ENCODE data around the gene KLK13.

The KLK13 gene, protein sequence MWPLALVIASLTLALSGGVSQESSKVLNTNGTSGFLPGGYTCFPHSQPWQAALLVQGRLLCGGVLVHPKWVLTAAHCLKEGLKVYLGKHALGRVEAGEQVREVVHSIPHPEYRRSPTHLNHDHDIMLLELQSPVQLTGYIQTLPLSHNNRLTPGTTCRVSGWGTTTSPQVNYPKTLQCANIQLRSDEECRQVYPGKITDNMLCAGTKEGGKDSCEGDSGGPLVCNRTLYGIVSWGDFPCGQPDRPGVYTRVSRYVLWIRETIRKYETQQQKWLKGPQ
- 0 reads per million in 2 donors for total RNA-seq

DNA sequence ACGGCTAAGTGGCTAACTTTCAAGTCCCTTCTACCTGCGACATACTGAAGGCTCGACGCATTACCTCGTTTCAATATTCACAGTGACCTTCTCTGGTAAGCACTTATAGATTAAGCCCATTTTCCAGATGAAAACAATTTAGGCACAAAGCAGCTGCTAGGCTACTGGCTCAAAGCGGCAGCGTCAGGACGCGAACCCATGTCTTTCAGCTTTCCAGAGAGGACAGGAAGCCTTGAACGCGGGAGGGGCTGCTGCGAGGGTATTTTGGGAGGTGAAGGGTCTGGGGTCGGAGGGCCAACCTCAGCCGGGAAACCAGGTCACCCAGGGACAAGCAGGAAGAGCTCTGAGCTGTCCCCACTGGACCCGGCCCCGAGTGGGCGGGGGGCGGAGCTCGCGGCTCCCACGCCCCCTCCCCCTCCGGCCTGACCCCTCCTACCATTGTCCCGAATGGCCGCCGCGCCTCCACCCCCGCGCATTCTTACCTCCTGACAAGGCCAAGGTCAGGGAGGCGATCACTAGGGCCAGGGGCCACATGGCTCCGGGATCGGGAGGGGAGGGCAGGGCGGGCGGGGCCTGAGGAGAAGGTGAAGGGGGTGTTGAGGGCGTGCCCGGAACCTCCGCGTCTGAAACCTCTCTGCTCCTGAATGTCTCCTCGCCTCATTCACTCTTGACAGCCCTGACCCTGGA is at the start of gene KLK13:
Gene KLK13, minus strand, starts transcription at position 559 of the 687 bp plus-strand sequence. Its CDS starts 25 bp downstream, at position 534.
- DNase-seq, result no peak

DNA sequence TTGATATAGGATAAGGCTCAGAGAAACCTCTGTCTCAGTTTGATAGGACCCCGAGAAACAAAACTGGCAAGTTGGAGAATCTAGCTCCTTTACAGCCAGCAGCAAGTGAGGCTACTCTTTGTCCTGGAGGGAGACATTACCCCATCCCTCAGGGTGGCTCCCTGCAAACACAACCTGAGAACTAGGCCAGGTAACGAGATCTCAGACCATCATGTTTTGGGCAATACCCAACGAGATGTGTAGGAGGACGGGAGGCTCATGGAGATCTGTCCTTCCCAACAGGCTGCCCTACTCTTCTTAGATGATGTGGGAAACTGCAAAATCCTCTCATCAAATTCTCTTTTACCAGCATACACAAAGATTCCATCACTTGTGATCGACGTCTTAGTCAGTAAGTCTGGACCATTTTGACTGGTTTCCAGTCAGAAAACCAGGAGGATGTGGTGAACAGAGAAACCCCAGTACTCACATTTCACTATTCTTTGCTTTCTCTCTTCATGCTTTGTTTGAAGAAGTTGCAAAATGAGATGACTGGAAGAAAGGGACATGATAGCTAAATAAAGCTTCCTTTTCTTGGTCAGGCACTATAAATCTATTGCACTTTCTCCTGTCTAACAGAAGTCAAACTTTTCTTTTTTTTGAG is 49.3 kb upstream of the KLK13 start:
- no peak for DNase-seq

DNA sequence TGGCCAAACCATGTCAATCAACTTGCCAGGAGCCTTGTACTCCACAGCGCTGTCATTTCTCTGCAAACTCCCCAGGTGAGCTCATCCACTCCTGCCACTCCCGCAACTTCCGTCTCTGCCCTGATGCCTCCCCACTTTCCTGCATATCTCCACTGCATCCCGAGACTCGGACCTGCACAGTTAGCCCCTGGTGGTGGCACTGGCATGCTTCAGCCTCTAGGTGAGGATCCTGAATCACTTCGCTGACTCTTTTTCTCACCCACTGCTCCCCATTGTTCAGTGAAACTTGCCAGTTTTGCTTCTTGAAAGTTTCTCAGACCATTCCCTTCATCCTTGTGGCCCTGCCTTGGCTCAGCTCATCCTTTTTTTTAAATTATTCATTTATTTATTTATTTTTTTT is 46.7 kb upstream of the KLK13 start:
- DNase-seq, result no peak

DNA sequence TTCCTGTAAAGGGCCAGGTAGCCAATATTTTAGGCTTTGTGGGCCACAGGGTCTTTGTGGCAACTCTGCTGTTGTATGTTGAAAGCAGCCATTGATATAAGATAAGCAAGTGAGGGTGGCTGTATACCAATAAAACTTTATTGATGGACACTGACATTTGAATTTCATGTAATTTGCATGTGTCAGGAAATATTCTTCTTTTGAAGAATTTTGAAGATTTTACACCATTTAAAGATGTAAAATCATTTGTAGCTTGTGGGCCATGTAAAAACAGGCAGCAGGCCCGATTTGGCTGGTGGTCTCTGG is 45.7 kb upstream of the KLK13 start:
- DNase-seq, result no peak

DNA sequence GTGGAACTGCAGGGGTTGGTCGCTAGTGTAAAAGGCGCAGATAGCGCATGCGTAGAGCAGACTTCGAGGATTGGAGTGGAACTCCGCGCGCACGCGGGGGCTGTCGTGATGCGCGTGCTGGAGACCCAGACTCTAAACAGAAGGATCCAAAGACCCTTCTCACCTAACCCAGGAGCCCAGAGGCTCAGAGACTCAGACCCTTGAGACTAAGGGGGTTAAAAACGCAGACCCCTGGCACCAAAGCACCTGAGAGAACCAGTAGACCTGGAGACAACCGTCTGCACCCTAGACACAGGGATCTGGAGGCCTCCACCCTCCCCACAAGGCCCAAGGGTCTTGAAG is 43.9 kb upstream of the KLK13 start:
- DNase-seq, result no peak

DNA sequence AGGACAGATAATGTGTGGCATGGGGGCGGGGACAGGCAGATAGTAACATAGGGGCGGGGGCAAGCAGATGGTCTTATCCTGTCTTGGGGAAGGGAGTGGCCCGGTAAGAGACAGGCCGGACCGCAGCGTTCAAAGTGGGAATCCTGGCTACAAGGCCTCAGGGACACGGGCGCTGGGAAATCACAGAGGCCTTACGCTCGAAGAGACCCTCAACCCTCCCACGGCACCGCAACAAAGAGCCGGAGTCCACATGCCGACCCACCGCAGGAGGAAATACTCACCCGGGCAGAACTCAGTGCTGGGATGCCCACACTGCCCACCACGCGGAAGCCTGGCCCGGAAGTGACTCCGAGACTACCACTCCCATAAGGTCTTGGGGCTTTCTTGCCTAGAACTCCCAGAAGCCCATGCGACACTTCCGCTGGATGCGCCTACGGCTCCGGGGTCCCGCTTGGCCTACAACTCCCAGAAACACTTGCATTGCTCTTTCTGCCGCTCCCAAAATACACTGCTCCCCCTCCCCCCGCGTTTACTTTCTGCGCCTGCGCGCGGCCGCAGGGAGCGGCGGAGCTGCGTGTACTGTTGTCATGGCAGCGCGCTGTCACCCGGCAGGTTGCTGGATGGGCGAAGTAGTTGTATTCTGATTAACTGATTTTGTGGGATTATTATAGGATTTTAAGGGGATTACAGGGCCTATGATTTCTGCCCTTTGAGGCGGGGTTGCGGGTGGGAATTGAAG is 43.3 kb upstream of the KLK13 start, which contains the start of gene CTU1:
Gene CTU1, minus strand, starts transcription at position 344 of the 739 bp plus-strand sequence. CDS start 3,840 bp downstream, outside the sequence.
- DNase-seq, result peak; percentile 94

DNA sequence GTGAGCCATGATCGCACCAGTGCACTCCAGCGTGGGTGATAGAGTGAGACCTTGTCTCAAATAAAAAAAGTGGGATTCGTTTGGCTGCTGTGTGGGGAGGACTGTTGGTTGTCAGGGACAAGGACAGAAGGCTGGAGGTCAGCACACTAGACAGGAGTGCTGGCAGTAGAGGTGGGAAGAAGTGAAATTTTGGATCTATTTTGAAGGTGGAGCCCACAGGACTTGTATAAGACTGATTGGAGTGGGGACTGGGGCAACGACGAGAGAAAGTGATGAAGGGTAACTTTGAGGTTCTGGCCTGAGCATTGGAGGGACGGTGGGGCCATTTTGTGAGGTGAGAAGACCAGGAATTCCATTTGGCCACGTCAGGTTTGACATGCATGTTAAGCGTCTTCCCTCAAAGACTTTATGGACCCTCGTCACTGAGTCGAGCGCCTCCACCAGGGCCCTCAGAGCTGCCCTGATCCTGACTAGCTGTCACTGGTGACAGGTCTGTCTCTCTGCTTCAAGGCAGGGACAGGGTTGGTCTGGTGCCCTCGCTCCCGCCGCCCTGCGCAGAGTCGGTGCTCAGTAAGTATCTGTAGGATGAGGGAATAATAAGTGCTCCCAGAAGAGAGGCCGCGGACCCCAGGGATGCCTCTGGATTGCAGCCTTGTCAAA is 42.6 kb upstream of the KLK13 start:
- no peak for DNase-seq

DNA sequence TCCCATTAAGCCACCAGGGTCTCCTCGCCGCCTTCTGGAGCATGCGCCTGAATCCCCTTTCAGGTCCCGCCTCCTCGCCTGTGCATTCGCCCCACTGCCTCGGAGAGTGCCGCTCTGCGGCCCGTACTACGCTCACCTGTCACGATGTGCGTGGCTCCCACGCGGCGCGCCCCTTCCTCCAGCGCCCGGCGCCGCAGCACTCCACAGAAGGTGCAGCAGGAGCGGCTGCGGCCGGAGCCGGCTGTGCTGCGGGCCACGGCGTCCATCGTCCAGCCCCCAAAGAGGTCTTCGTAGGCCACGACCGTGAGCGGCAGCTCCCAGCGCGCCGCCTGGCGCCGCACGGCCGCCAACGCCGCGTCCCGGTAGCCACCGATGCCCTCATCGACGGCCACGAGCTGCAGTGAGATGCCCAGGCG is 39.0 kb upstream of the KLK13 start:
- DNase-seq, result no peak

DNA sequence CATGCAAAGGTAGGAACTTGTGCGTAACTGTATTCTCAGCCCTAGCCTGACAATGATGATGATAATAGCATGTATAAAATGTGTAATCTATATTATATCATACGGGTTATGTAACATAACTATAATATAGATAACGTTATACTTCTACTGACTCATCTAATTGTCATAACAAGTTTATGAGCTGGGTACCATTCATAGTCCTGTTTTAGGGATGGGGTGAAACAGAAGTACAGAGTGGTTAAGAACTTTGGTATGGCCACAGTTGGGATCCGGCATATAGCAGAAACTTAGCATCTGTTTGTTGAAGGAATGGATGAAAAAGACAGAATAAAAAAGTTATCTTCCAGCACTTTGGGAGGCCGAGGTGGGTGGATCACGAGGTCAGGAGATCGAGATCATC is 38.1 kb upstream of the KLK13 start:
- no peak for DNase-seq

DNA sequence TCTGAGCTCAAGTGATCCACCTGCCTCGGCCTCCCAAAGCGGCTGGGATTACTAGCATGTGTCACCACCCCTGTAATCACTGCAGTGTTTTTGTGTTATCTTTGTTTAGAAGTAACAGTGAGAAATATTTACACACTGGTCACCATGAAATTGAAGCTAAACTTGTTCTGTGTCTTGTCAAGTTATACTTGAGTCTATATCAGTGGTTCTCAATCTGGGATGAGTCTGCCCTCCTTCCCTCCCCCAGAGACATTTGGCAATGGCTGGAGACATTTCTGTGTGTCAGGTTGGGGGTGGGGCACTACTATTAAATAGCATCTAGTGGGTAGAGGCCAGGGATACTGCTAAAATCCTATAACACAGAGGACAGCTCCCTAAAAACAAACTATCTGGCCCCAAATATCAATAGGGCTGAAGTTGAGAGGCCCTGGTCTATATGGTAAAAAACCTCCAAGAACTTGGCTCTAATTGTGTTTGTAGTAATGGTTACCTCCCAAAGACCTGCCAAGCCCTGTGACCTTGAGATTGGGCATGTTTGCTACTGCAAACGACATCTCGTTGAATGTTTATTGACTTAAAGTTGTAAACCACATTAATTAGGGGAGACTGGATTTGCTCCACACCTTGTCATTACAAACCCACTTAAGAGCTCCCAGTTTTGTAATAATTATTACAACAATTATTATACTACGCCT is 36.4 kb upstream of the KLK13 start:
- DNase-seq, result no peak

DNA sequence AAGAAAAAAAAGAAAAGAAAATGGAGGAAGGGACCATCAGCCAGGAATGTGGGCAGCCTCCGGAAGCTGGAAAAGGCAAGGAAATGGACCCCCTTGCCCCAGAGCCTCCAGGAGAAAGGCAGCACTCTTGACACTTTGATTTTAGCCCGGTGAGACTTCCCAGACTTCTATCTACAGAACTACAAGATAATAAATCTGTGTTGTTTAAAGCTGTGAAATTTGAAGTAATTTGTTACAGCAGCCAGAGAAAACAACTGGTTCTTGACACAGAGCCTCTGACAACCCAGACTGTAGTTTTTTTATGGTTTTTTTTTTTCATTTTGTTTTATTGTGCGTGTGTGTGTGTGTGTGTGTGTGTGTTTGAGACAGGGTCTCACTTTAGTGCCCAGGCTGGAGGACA is 35.7 kb upstream of the KLK13 start:
- no peak for DNase-seq

DNA sequence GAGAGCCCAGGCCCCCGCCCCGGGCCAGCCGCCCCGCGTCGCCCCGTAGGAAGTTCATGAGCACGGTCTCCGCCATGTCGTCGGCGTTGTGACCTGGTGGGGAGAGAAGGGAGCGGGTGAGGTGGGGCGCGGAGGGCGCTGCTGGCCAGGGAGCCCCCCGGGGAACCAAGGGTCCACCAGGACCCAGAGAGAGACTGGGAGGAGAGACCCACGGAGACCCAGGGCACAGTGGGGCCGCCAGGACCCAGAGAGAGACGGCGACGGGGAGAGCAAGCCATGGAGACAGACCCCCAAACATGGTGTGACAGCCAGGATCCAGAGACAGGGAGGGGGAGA is 34.1 kb upstream of the KLK13 start:
- no peak for DNase-seq

DNA sequence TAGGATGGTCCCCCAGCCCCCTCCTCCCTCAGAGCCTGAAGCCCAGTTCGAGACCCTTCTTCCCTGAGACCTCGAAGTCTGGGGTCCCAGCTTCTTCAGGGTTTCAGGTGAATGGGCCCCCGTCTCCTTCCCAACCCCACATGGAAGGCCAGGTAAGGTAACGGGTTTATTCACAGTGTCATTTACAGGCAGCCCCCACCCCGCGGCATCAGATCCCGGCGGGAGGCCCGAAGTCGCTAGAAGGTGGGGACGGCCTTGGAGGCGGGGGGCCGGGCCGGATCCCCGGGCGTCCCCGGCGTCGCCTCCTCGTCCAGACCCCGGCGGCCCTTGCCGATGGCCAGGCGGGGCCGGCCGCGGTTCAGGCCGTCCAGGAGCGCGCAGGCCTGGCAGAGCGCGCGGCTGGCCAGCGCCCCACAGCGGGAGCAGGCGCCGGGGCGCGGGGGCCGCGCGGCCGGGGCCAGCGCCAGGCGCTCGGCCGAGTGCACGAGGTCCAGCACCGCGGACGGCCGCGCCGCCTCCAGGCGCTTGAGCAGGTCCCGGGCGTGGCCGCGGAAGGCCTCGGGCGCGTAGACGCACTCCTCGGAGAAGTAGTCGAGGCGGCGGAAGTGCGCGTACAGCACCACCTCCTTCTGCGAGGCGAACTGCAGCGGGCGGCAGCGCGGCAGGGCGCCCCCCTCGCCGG is 33.6 kb upstream of the KLK13 start:
- DNase-seq, result no peak

DNA sequence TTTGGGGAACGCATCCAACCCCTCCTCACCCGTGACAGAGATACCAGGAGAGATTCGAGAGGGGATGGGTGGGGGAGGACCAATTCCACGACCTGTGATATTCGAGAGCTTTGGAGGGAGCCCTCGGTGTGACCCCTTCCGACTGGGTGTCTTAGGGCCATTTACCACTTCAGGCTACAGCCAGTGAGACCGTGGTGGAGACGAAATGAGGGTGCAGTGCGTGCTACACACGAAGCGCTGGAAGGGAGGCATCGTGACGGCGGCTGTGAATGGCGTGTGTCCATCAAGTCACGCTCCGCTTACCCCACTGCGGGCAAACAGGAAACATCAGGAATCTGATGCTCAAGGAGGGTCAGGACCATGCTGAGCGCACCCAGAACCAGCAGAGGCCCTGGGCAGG is 32.9 kb upstream of the KLK13 start:
- no peak for DNase-seq

DNA sequence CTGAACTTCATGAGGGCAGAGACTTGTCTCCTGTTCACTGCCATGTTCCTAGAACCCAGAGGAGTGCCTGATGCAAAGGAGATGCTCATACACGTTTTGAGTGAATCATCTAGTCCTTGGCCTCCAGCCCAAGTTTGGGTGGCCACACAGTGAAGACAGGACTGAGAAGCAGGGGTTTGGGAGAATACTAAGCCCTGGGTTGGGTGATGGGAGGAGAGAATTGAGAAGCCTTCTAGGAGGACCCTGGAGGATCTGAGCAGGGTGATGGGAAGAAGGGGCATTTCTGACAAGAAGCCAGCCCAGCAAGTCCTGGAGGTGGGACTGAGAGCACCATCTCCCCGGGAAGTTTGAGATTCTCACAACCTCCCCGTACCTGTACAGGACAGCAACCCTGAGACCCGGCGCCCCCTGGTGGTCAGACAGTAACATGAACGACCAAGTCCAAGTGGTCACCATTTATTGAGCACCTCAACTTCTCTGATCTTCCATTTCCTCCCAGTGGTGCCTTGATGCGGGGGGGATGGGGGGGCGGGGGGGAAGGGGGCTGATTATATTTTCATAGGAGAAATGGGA is 32.4 kb upstream of the KLK13 start:
- DNase-seq, result no peak

DNA sequence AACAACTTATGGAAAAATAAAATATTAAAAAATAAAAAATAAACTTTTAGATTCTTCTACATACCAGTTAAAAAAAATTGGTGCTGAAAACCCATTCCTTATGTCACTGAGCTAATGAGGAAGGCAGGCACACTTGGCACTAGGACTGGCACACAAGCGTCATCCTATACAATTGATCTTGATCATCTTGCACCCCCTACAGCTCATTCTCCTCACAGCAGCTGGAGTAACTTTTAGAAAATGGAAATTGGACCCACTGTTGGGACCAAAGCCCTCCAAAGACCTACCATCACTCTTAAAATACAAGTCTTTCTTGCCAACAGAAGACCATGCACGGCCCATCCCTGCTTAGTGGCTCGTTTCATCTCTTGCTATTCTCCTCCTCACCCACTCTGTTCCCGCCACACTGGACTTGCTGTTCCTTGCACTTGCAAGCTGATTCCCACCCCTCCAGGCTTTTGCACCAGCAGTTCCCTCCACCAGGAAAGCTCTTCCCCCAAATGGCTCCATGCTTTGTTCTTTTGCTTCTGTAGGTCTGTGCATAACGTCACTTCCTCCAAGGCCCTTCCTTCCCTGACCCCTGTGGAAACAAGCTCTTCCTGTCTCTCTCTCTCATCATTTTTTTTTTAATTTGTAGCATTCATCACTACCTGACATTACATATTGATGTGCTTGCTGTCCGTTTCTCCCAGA is 31.7 kb upstream of the KLK13 start:
- DNase-seq, result no peak

DNA sequence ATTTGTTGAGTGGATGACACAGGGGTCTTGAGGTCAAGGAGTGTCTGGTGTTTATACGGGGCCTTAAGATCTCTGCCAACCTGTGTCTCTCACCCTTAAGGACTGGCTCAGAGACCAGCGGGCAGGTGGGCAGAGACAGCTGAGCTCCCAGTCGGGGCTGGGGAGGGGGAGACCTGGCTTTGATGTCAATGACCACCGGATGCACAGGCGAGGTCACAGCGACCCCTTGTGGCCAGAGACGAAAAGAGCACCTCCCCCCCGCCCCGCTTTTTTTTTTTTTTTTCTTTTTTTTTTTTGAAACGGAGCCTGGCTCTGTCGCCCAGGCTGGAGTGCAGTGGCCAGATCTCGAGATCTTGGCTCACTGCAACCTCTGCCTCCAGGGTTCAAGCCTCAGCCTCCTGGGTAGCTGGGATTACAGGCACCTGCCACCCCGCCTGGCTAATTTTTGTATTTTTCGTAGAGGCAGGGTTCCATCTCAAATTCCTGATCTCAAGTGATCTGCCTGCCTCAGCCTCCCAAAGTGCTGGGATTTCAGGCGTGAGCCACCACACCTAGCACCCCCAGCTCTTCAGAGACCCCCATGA is 29.9 kb upstream of the KLK13 start:
- DNase-seq, result no peak

DNA sequence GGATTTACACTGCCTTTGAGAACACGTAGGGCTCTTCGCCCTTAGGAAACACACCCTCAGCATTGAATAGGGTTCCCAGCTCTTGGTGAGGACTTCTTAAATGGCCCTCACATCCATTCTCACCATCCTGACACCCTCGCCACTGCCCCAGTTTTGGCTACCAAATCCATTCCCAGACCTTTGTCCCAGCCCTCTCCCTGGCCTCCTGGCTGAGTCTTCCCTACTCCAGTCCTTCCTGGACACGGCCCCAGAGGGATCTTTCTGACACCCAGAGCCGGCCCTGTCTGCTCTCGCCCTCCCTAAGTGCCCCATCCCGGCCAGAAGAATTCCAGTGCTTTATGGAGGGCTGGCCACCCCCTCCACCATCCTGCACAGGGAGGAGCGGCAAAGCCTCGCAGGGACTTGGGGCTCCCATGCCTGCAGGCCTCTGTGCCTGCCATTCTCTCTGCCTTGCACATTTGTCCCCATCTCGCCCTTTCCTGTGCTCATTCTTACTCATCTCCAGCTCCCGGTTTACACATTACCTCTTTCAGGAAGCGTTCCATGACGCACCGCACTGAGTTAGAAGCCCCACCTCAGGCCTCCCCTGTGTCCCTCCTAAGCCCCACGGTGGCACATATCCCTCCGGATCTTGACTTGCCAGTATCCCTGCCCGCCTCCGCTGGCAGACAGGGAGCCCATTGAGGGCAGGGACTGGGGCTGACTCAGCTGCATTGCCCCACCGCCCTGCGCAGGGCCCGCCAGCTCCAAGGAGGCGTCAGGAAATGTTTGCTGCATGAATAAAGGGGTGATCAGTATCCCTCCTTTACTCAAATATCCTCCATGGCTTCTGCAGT is 28.8 kb upstream of the KLK13 start:
- DNase-seq, result no peak

DNA sequence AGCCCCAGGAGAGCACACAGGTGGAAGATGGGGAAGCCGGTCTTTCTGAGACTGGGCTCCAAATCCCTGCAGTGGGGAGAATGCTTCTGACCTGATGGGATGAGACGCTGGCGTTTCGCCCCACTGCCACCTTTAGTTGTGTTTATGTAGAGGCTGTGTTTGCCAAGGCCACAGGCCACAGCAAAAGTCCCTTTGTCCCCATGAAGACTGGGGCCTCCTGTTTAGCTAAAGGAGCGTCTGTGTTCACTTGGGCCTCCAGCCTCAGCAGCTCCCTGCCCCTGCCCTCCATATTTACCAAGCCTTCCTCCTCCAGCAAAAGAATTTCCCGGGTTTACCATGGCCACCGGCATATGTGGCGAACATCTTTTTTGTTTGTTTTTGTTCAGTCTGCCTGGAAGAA is 28.2 kb upstream of the KLK13 start:
- no peak for DNase-seq

Data from activated gamma-delta T cell (primary cell).